Suppressor macrophage treated with lipopolysaccharide for 1 hour (primary cell): Measurements from ENCODE around the gene MAP7D2.
"Not testable (repeated sequence)": the region's sequence is repeated elsewhere in the genome, so short reads cannot be mapped to it uniquely, and the experiment has no call there.

Experiments
- DNase-seq, 3 donors: peaks; one replicate each; pipeline ENCODE4 v3.0.0-alpha.2; 2020 to 2022

Gene MAP7D2

DNA sequence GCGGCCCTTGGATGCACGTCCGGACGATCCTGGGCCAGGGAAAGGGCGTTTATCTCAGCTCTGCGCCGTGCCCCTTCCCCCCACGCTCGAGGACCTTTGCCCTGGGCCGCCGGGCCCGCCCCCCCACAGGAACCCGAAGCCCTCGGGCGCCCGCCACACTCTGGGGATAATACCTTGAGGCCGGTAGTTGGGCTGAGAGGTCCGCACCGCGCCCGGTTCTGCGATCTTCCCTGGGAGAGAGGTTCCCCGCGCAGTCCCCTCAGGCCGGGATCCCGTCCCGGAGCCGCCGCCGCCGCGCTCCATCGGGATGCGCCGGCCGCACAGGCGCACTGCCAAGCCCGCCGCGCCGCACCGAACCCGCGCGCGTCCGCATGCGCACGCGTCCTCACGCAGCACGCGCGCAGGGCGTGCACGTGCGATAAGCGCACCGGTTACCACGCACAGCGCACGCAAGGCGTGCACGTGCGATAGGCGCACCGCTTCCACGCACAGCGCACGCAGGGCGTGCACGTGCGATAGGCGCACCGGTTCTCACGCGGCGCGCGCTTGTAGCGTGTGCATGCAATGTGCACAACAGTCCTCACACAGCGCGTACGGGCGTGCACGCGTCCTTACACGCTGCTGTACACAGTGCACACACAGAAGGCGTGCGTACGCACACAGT, at the start of gene MAP7D2:
MAP7D2 (minus strand) TSS at position 331 of the 664 bp plus-strand sequence; CDS start at position 303, 28 bp downstream.
- peak in 1 of 3 donors; percentile 1 for DNase-seq

DNA sequence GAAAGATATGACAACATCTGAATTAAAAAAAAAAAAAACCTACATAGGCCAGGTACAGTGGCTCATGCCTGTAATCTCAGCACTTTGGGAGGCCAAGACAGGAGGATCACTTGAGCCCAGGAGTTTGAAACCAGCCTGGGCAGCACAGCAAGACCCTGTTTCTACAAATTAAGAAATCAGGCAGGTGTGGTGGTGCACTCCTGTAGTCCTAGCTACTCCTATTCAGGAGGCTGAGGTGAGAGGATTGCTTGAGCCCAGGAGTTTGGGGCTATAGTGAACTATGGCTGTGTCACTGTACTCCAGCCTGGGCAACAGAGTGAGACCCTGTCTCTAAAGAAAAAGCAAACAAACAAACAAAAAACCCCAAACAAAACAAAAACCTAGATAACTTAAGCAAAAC, 45.8 kb upstream of the MAP7D2 start:
- not testable (repeated sequence) for DNase-seq

DNA sequence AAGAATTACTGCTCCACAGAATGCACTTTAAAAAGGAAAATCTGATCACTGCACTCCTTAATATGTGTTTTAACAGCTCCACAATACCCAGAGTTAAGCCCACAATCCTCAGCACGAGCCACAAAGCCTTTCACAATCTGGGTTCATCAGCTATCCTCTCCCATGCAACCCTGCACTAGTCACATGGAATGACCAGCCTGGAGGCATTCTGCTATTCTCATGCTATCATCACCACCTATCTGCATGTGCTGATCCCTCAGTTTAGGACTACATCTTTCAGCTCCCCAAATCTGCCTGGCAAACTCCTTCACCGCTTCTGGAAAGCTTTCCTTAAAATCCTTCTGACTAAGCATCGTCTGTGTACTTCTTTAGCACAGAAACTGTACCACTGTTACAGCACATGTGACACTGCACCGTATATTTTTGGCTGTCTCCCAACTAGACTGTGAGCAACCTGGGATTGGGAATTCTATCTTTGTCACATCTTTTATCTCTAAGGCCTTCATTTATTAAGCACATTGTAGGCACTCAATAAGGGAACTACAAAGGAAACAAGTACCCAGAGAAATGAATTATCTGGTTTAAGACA, 43.2 kb upstream of the MAP7D2 start:
- DNase-seq: no peak

DNA sequence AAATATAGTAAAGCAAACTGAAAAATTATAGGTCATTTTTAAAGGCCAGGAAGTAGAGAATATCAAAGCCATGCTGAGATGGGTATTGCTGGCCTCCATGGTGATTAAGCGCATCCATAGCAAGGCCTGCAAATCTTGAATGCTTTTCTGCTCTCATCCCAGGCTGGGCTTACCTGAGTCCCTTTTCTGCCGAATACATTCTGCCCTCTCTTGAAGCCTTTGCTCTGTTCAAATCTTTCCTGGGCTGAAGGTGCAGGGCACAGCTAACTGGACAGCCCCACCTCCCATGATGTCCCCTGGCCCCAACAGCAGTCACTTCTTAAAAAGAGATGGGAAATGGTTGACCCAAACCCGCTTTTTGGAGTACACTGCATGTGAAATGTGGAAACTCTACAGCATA, 35.0 kb upstream of the MAP7D2 start:
- no peak for DNase-seq

GRCh38 chrX:20149326-20149725, 32.6 kb upstream of the MAP7D2 start:
- DNase-seq: no peak

- DNase-seq: peak; percentile 23 to 60 (median 56)
Measured at GRCh38 chrX:20147561-20147960, 30.9 kb upstream of the MAP7D2 start.

GRCh38 chrX:20144491-20144890, 27.8 kb upstream of the MAP7D2 start:
- peak; percentile 16 to 39 (median 36) for DNase-seq

GRCh38 chrX:20143561-20143960, 26.9 kb upstream of the MAP7D2 start:
- DNase-seq: no peak

DNA sequence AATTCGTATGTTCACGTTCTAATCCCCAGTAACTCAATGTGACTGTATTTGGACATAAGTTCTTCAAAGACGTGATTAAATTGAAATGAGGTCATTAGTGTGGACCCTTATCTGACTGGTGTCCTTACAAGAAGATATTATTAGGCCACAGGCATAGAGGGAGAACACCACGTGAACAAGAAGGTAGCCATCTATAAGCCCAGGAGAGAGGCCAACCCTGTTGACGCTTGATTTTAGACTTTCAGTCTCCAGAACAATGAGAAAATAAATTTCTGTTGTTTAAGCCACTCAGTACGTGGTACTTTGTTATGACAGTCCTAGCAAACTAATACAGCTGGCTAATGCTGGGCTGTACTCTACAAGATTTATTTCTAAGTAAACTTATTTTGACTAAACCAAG, 26.4 kb upstream of the MAP7D2 start:
- no peak for DNase-seq

GRCh38 chrX:20141281-20142220, 24.8 kb upstream of the MAP7D2 start, which contains the start of gene EIF1AX:
Gene EIF1AX (minus strand): TSS chrX:20141838. CDS start chrX:20141640, 198 bp downstream.
- peak; percentile 96 for DNase-seq

- DNase-seq: peak; percentile 21 to 34 (median 30)
Measured at GRCh38 chrX:20140420-20140819, 23.7 kb upstream of the MAP7D2 start.

DNA sequence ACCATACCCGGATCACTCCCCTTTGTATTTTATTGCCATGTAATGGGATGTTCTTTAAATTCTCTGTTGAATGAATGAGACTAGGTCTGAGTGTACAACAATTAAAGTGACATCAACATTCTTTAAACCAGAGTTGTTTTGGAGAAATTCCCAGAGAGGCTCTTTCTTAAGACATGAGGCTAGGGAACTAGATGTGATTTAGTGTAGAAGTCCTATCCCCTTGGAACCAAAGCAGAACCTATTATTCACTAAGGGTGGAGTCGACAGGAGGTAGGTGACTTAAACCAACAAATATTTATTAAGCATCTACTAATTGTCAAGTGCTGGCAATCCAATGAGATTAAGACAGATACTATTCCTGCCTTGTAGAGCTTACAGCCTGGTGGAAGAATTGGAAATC, 23.3 kb upstream of the MAP7D2 start:
- DNase-seq: peak in 2 of 3 donors; percentile 20 to 54

DNA sequence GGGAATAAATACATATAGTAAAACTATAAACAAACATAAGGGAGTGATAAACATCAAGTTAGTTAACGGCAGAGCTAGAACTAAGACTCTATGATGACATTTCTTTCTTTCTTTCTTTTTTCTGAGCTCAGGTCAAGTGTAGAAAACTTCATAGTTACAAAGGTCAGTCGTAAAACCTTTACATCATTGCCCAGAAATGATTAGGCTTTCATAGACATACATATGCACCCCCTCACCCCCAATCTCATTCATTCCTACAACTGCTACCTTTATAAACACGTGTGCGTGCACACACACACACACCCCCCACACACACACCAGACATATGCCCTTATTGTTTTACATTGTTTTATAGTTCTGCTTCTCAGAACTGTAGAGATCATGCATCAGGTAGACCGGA, 19.2 kb upstream of the MAP7D2 start:
- DNase-seq: no peak

DNA sequence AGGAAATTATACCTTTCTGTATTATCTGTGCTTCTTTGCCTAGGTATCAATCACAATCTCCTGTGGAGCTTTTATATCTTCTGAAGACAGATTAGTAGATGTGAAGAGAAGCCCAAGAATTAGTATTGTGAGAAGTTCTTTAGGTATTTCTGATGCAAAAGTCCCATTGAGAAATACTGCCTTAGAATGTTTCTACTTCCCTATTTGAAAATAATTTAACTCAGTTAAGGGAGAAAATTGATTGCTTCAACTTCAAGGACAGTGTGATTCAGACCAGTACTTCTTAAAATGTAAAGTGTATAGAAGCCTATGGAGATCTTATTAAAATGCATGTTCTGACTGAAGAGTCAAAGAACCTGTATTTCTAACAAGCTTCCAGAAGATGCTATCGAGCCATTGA, 16.0 kb upstream of the MAP7D2 start:
- DNase-seq: peak in 2 of 3 donors; percentile 70 to 72

- no peak for DNase-seq
Measured at GRCh38 chrX:20130357-20130756, 13.7 kb upstream of the MAP7D2 start.

- no peak for DNase-seq
Measured at GRCh38 chrX:20129547-20129946, 12.8 kb upstream of the MAP7D2 start.

GRCh38 chrX:20128670-20129069, 12.0 kb upstream of the MAP7D2 start:
- DNase-seq: no peak

DNA sequence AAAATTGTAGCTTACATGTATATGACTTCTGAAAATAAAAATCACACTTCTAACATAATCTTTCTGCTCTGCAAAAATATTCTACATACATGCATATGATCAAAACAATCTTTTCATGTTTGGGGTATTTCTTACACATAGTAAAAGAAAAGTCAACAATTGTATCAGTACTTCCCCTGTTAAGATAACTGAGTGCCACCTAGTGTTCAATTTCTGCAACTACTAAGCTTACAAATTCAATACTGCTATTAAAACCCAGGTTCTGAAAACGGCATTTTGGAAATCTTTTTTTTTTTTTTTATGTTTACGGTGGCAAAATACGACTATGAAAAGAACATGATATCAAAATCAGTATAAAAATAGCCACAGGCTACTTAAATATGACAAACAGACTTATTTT, 10.7 kb upstream of the MAP7D2 start:
- DNase-seq: not testable (repeated sequence)

GRCh38 chrX:20126833-20127232, 10.1 kb upstream of the MAP7D2 start:
- not testable (repeated sequence) for DNase-seq

DNA sequence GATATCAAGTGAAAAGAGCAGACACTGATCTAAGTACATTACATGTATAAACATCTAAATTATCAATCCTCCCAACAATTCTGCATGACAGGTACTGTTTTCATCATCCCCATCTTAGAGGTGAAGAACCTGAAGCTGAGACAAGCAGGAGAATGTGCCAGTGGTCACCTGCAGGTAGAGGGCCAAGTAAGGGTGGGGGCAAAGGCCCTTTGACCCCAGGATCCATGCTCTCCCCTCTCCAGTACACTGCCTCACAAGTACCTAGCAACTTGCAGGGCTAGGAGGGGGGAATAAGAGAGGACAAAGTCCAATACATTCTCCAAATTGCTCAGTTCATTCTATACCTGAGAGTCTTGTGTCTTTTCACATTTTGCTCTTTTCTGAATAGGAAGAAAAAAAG, 8.3 kb upstream of the MAP7D2 start:
- DNase-seq: no peak

DNA sequence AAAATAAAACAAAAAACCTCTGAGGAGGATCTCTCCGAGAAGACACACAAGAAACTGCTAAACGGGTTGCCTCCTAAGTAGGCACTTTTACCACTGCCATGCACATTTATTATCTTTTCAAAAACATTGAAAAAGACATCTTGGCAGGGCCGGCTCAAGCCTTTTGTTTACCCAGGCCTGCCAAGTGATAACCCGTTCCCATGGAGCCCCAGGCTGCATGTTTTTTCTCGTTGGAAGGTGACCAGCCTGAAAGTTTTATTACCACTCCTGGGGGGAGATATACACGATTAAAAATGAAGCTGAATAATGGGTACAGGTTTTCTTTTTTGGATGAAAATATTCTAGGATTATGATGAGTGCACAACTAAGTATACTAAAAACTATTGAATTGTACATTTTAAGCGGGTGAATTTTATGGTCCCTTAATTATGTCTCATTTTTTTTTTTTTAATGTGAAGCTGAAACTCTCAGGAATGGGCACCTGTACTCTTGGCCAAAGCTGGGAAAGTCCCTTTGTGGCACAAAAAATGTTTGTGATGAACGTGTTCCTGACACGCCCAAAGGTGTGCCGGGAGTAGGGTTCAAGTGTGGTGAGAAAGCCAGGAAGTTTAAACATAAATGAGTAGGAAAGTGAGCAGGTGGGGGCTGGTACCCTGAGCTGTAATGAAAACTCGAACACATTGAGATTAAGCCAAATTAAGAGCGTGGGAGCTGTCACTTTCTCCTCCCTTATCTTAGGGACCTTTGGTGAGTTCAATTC, 1.5 kb upstream of the MAP7D2 start:
- DNase-seq: no peak

- DNase-seq: no peak
Measured at GRCh38 chrX:20116087-20116576, 575 bp downstream of the MAP7D2 start.
